Liver (tissue), 3 donors: Measurements from ENCODE around the gene NRG3.

ENCODE experiments used
- CTCF ChIP-seq: fragments of 150-350 bp; IDR thresholded peaks from 2 replicates; pipeline ENCODE4 v1.5.1; 2017; ENCODE audit warnings: improper control_type of control experiment, low read depth, low read length; ENCODE audit not compliant: missing input control
- MAX ChIP-seq: IDR thresholded peaks from 2 replicates; pipeline ENCODE4 v1.6.1; 2016; ENCODE audit warnings: antibody characterized with exemption
- RAD21 ChIP-seq, 2 donors: IDR thresholded peaks; 2 replicates each; pipeline ENCODE4 v1.6.1; 2016; ENCODE audit warnings: antibody characterized with exemption in 2 of 2, mild to moderate bottlenecking in 2 of 2
- REST ChIP-seq: IDR thresholded peaks from 2 replicates; pipeline ENCODE4 v1.6.1; 2016; ENCODE audit warnings: antibody characterized with exemption, mild to moderate bottlenecking
- YY1 ChIP-seq: IDR thresholded peaks from 2 replicates; pipeline ENCODE4 v1.6.1; 2016; ENCODE audit warnings: antibody characterized with exemption, mild to moderate bottlenecking
- donor health status: healthy.
- donor health status: healthy.

DNA sequence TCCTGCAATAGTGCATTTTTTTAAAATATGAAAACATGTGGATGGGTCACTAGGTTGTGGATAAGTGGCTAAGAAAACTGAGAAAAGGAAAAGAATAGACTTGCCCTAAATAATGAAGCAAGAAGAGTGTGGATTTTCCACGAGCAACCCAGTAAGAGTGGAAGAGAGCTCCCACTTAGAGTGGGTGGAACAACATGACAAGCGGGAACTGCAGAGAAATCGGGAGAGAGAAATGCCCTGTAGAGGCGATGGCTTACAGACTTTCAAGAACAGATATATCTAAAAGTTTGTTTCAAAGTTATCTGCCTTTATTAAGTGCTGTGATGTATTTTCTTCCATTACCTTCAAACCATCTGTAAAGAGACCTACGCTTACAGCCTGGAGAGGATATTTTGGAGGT, 26.1 kb upstream of the NRG3 start:
- TF ChIP-seq MAX (no peak), YY1 (no peak), REST (no peak), CTCF (no peak), RAD21 (IDR thresholded peaks at IDR 0.05) (no peak)
